HG03280 (cell line): ENCODE data around the gene ZNHIT2.

Source experiments
- ATAC-seq: cut with Tn5 transposase; IDR thresholded peaks from one replicate; pipeline ENCODE4 v1.9.1; 2021; ENCODE audit warnings: mild to moderate bottlenecking, moderate library complexity; ENCODE audit not compliant: unreplicated experiment

The ZNHIT2 gene

GRCh38 chr11:65107078-65107477 lies 10.4 kb downstream of the ZNHIT2 start:
- ATAC-seq, result no peak

DNA sequence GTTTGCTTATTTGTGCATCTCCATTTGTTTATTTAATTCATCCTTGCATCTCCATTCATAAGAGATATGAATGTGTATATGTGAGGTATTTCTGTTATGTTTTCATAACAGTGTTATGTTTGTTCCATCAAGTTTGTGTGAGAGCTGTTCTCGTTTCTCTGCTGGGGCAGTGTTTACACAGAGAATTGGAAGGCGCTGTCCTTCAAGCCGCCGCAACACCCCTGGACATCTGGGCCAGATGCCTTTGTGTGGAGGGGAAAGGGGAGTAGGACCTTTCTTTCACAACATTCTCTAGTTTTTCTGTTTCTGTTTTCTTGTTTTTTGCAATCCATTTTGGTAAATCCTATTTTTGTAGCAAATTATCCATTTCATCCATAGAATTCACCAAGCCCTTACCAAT lies 12.9 kb downstream of the ZNHIT2 start:
- no peak for ATAC-seq

- ATAC-seq, result no peak
Observed at GRCh38 chr11:65103476-65103875, 14.0 kb downstream of the ZNHIT2 start.

DNA sequence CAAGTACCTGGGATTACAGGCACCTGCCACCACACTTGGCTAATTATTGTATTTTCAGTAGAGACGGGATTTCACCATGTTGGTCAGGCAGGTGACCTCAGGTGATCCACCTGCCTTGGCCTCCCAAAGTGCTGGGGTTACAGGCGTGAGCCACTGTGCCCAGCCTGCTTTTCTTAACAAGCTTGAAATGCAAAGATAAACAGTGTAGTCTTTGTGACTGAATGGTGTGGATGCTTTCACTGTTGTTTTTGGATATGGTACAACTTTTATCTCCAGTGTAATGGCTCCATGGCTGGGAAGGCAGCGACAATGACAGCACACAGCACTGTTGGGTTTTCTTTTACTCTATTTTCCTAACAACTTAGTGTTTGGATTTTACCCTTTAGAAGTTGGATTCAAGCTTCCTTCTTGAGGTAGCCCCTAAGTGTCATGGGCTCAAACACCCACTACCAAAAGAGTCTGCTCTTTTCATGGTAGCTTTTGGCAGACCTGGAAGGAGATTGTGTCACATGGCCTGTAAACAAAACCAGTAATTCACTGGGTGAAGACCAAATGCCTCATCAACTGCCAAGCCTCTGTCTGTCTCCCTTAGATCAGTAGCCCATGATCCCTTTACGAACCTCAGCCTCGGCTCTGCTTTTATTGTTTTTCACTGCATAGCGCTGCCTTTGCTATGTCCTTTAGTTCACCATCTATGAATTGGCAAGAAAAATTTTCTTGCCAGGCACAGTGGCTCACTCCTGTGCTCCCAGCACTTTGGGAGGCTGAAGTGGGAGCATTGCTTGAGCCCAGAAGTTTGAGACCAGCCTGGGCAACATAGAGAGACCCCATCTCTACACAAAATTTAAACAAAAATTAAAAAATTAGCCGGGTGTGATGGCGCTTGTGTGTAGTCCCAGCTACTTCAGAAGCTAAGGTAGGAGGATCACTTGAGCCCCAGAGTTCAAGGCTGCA lies 15.1 kb downstream of the ZNHIT2 start:
- ATAC-seq, result no peak

DNA sequence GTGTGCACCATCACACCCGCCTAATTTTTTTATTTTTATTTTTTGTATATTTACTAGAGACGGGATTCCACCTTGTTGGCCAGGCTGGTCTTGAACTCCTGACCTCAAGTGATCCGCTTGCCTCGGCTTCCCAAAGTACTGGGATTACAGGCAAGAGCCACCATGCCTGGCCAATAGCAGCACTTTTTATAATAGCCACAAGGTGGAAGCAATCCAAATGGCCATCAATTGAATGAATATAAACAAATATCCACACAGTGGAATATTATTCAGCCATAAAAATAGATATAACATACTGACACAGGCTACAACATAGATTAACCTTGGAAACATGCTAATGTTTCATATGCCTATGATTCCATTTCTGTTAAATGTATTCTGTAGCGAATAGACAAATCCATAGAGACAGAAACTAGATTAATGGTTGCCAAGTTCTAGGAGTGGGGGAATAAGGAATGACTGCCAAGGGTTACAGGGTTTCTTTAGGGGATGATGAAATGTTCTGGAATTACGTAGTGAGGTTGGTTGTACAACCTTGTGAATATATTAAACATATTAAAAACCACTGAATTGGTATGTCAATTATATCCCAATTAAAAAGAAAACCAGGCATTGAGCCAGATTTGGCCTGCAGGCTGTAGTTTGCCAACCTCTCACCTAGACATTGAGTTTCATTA lies 16.7 kb downstream of the ZNHIT2 start:
- no peak for ATAC-seq

DNA sequence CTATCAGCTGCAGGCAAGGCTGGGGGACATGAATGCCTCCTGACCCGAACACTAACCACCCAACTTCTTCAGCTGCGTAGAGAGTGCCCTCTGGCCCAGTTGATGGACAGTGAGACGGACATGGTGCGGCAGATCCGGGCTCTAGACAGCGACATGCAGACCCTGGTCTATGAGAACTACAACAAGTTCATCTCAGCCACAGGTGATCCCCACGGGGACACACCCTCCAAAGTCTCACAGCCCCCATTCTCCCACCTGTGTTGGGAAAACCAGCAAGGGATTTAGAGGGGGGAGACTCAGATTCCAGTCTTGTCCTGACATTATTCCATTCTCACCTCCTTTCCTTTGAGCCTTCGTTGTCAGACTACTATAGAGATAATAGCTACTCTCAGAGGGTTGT lies 20.6 kb downstream of the ZNHIT2 start:
- no peak for ATAC-seq

DNA sequence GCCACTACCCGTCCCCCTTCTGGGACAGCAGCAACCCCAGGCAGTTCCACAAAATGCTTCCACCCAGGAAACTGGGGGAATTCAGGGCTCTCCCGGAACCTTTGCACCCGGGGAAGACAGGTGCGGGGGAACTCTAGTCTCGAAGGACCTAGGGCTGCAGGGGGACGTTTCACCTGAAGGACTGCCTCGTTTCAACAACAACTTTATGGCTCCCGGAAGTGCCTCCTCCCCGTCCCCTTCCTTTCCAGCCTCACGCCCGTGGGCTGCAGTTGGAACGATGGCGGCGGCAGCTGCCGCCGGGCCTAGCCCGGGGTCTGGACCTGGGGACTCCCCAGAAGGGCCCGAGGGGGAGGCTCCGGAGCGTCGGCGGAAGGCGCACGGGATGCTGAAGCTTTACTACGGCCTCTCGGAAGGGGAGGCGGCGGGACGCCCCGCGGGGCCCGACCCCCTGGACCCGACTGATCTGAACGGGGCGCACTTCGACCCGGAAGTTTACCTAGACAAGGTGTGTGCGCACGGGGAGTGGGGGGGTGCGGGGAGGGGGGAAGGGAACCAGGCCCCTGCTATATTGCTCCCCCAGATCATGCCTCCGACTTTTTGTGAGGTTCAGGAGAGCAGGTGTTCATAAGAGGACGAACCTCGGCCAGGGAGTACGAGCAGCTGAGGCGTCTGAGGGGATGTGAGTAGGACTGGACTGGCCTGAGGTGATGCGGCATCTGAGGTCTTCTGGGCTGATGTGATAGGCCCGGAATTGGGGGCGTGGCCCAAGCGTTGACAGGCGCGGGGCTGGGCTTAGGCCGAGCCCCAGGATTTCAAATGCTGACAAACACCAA lies 21.3 kb downstream of the ZNHIT2 start, which contains the start of gene VPS51:
TSS of gene VPS51 (plus strand) at position 241 of the 833 bp plus-strand sequence. CDS start at position 278, 37 bp downstream.
- peak; percentile 86 for ATAC-seq

DNA sequence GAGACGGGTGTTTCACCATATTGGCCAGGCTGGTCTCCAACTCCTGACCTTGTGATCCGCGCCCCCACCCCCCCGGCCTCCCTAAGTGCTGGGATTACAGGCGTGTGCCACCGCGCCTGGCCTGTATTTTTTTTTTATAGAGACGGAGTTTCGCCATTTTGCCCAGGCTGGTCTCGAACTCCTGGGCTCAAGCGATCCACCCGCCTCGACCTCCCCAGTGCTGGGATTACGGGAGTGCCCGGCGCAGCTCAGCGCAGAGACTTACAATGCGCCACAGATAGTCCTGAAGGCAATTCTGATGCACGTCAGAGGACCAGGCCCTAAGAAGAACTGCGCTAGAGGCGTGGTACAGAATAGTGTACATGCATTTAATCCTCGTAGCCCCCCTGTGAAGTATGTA lies 22.1 kb downstream of the ZNHIT2 start:
- ATAC-seq, result no peak

DNA sequence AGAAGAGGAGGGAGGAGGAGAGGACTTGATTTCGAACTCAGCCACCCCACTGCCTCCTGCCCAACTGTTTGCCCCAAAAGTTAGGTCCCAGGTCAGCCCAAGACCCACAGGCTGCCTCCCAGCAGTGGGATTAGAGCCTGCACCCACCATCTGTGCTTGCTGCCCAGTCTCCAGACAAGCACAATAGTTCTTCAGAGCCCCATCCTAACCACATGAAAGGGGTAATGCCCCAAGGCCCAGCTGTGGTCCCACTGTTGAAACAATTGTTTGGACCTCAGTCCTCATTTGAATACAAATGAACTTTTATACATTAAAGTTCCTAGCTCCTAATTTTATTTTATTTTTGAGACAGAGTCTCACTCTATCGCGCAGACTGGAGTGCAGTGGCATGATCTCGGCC lies 26.9 kb downstream of the ZNHIT2 start:
- ATAC-seq, result no peak

DNA sequence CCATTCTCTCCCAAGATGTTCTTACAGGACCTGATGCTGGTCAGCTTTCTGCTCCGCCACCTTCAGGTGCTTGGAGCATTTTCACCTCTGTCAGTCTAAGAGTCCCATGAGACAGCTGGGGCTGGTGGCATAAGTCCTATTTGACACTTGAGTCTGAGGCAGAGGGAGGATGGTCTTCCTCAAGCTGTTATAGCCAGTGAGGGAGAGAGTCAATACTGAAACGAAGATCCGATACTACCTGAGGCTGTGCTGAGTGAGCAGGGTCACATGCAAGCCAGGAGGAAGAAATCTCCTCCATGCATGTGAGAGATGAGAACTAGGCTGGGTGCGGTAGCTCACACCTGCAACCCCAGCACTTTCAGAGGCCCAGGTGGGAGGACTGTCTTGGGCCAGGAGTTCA lies 27.9 kb downstream of the ZNHIT2 start:
- ATAC-seq, result no peak

DNA sequence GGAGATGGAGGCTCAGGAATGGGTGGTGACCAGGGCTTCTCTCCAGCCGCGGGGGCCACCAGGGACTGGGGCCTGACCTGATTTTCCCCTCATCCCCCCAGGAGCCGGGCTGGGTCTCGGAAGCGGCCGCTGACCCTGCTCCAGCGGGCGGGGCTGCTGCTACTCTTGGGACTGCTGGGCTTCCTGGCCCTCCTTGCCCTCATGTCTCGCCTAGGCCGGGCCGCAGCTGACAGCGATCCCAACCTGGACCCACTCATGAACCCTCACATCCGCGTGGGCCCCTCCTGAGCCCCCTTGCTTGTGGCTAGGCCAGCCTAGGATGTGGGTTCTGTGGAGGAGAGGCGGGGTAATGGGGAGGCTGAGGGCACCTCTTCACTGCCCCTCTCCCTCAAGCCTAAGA lies 29.7 kb downstream of the ZNHIT2 start:
- no peak for ATAC-seq

GRCh38 chr11:65087216-65087615 lies 30.3 kb downstream of the ZNHIT2 start:
- no peak for ATAC-seq

DNA sequence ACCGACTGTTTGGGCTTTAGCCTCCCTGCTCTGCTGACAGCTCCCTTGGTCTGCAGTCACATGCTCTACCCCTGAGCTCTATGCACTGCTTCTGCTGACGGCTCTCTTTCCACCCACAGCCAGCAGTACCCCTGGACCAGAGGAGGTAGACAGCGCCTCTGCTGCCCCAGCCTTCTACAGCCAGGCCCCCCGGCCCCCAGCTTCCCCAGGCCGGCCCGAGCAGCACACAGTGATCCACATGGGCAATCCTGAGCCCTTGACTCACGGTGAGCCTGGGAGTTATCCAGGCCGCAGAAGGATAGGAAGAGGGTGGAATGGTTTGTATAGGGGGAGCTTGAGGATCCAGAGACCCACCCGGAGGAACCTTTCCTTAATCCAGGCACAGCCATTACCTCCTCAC lies 30.7 kb downstream of the ZNHIT2 start:
- no peak for ATAC-seq

- no peak for ATAC-seq
Observed at GRCh38 chr11:65085446-65085845, 32.1 kb downstream of the ZNHIT2 start.

- ATAC-seq, result no peak
Observed at GRCh38 chr11:65084598-65085375, 32.7 kb downstream of the ZNHIT2 start.

DNA sequence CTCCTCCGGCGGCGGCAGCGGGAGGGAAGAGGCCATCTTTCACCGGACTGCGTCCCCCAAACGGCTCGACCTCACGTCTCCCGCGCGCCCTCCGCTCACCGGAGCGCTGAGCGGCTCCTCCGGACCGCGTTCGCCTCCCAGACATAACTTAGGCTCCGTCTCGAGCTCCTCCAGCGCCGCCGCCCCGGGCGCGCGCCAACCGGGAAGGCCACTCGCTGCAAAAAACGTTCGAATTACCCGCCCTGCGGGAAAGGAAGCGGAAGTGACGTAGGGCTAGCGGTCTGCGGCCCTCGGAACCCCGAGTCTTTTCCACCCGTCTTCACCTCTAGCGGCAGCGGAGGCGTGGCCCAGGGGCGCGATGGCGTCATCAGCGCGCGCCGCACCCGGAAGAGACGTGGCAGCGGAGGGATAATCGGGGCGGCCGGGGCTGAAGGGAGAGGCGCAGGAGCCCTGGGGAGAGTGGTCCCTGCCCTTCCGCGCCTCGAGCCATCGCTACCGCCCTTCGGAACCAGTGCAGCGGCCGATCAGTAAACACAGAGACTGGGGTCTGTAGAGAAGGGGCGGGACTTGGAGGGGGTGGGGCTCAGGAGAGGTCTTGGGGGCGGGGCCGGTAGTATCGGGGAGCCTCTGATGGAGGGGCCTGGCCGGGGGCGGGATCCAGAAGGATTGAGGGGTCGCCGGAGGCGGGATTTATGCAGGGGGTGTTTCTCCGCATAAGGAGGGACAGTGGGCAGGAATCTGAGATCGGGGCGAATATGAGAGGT lies 33.5 kb downstream of the ZNHIT2 start, which contains the start of the genes CDCA5 and ZFPL1:
TSS of gene CDCA5 (minus strand) at position 207 of the 764 bp plus-strand sequence. CDS start at position 145, 62 bp downstream.
TSS of gene ZFPL1 (plus strand) at position 389 of the 764 bp plus-strand sequence. CDS start 477 bp downstream, outside the sequence.
- peak; percentile 89 for ATAC-seq

DNA sequence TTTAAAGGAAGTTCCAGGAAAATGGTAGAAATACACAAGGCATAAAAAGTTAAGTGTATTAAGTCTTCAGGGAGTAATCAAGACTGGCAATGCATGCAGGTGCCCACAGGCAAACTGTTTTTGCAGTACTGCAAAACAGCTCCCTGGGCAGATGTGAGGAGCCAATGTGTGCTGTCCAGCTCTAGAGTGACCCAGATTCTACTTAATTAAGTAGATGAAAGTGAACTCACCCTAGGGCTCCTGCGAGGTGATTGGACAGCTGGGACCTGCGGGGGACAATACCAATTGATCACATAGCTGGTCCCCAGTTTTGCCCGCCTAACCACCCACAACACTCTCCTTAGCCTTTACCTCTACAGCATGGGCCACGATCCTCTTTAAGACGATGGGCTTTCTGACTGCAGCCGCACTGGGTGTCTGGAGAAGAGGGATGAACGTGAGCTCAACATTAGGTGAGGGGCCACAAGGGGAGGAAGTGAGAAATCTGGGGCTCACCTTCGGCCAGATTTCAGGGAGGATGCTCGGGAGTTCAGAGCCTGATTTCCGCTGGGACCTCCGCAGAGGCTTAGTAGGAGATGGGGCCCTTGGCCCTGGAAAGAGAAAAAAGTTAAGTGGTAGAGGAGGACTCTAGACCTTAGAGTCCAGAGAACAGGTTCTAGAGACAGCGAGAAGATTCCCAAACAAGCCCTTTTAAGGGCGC lies 34.2 kb downstream of the ZNHIT2 start:
- ATAC-seq, result no peak

GRCh38 chr11:65078786-65079342 lies 38.6 kb downstream of the ZNHIT2 start:
- no peak for ATAC-seq
